DND-41 (cell line): Measurements from ENCODE around the gene PRF1.

ENCODE experiments used
- EZH2 ChIP-seq: IDR thresholded peaks from 3 replicates; pipeline ENCODE4 v1.6.1; 2012; ENCODE audit warnings: borderline replicate concordance, low read depth, mild to moderate bottlenecking, moderate library complexity, low read length, inconsistent platforms; ENCODE audit not compliant: severe bottlenecking
- TF ChIP-seq, protein P1 (sequence below): IDR thresholded peaks from 2 replicates; pipeline ENCODE4 v1.5.1; 2012; ENCODE audit warnings: borderline replicate concordance, low read length, moderate library complexity, mild to moderate bottlenecking; ENCODE audit not compliant: poor library complexity, severe bottlenecking; ENCODE audit errors: extremely low read depth

DNA sequence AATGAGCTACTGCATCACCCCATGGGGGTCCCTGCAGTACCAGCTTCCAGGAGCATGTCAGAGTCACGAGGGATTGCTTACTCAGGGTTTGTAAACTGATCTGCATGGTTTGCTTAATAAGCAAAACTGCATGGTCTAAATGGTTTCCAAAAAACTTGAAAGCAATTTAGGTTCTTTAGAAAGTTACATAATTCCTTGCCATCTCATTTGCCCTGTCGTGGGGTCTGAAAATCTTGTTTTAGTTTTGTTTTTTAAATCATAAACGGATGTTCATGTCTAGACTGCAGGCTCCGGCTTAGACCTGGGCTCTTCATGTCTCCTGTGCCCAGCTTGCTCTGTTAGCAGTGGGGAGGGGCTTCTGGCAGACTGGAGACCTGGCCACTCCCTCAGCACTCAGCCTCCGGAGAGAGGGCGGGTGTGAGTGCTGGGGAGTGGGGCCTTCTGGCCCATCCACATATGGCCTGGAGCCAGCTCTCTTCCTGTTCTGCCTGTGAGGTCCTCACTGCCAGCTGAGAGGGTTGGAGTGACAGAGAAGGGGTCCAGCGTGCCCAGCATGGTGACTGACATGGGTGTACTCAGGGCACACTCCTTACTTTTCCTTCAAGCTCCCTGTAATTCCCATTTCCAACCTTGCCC, 17.5 kb downstream of the PRF1 start:
- TF ChIP-seq, protein P1, sequence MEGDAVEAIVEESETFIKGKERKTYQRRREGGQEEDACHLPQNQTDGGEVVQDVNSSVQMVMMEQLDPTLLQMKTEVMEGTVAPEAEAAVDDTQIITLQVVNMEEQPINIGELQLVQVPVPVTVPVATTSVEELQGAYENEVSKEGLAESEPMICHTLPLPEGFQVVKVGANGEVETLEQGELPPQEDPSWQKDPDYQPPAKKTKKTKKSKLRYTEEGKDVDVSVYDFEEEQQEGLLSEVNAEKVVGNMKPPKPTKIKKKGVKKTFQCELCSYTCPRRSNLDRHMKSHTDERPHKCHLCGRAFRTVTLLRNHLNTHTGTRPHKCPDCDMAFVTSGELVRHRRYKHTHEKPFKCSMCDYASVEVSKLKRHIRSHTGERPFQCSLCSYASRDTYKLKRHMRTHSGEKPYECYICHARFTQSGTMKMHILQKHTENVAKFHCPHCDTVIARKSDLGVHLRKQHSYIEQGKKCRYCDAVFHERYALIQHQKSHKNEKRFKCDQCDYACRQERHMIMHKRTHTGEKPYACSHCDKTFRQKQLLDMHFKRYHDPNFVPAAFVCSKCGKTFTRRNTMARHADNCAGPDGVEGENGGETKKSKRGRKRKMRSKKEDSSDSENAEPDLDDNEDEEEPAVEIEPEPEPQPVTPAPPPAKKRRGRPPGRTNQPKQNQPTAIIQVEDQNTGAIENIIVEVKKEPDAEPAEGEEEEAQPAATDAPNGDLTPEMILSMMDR, result no peak
- no peak for TF ChIP-seq EZH2
